Neuronal stem cell (in vitro differentiated cells): ENCODE data around the gene GON7.

ENCODE experiments used
- DNase-seq: peaks from one replicate; pipeline ENCODE4 v3.0.0-alpha.2; 2013; ENCODE audit warnings: low spot score
- H2AFZ ChIP-seq: one replicate; pipeline ENCODE4 v1.6.1; 2013; ENCODE audit warnings: mild to moderate bottlenecking, low read length, inconsistent platforms
- H2AK5ac ChIP-seq: 2 replicates; pipeline ENCODE4 v1.6.1; 2013; ENCODE audit warnings: low read depth, mild to moderate bottlenecking, inconsistent platforms, low read length, moderate library complexity, mixed read lengths
- H2BK120ac ChIP-seq: 2 replicates; pipeline ENCODE4 v1.6.1; 2013; ENCODE audit warnings: low read depth, mild to moderate bottlenecking, inconsistent platforms, low read length, moderate library complexity, mixed read lengths
- H2BK12ac ChIP-seq: one replicate; pipeline ENCODE4 v1.6.1; 2013; ENCODE audit warnings: low read length, inconsistent platforms
- H2BK15ac ChIP-seq: 2 replicates; pipeline ENCODE4 v1.6.1; 2013; ENCODE audit warnings: mild to moderate bottlenecking, low read length, inconsistent platforms, mixed read lengths
- H2BK5ac ChIP-seq: one replicate; pipeline ENCODE4 v1.6.1; 2013; ENCODE audit warnings: inconsistent platforms, mild to moderate bottlenecking, low read length, moderate library complexity
- H3K14ac ChIP-seq: one replicate; pipeline ENCODE4 v1.6.1; 2013; ENCODE audit warnings: low read length, inconsistent platforms
- H3K18ac ChIP-seq: 2 replicates; pipeline ENCODE4 v1.6.1; 2013; ENCODE audit warnings: low read length, inconsistent platforms
- H3K23ac ChIP-seq: 2 replicates; pipeline ENCODE4 v1.6.1; 2013; ENCODE audit warnings: low read depth, mild to moderate bottlenecking, mixed read lengths, low read length, inconsistent platforms; ENCODE audit not compliant: poor library complexity
- H3K27ac ChIP-seq: replicated peaks from 3 replicates; pipeline ENCODE4 v1.5.1; 2013; ENCODE audit warnings: low read length, inconsistent platforms
- H3K27me3 ChIP-seq, 3 experiments: 2 replicates each; pipeline ENCODE4 v1.6.1; 2013; ENCODE audit warnings: low read length in 3 of 3, mild to moderate bottlenecking in 2 of 3, inconsistent platforms in 1 of 3, low read depth in 1 of 3, mixed read lengths in 1 of 3, moderate library complexity in 1 of 3; ENCODE audit not compliant: control insufficient read depth in 3 of 3, insufficient read depth in 3 of 3
- H3K36me3 ChIP-seq, 2 donors: replicated peaks in 1 of 2; 2 replicates each; pipeline ENCODE4 v1.6.1; 2013; ENCODE audit warnings: low read length in 2 of 2; ENCODE audit not compliant: control insufficient read depth in 2 of 2, insufficient read depth in 2 of 2
- H3K4ac ChIP-seq: 2 replicates; pipeline ENCODE4 v1.6.1; 2013; ENCODE audit warnings: inconsistent platforms, mild to moderate bottlenecking, low read length, moderate library complexity
- H3K4me1 ChIP-seq, 2 donors: 1 replicate in 1 of 2; 2 replicates in 1 of 2; pipeline ENCODE4 v1.6.1; 2013; ENCODE audit warnings: low read length in 2 of 2, low read depth in 1 of 2; ENCODE audit not compliant: control insufficient read depth in 2 of 2, insufficient read depth in 1 of 2
- H3K4me2 ChIP-seq: one replicate; pipeline ENCODE4 v1.6.1; 2013; ENCODE audit warnings: mild to moderate bottlenecking, low read length, inconsistent platforms; ENCODE audit not compliant: insufficient read depth, poor library complexity, severe bottlenecking
- H3K4me3 ChIP-seq, 2 donors: 2 replicates each; pipeline ENCODE4 v1.5.1; 2013; ENCODE audit warnings: low read length in 2 of 2, mild to moderate bottlenecking in 2 of 2, inconsistent platforms in 1 of 2, moderate library complexity in 1 of 2
- H3K79me1 ChIP-seq: one replicate; pipeline ENCODE4 v1.6.1; 2013; ENCODE audit warnings: low read depth, mild to moderate bottlenecking, inconsistent platforms, low read length, moderate library complexity
- H3K9ac ChIP-seq: one replicate; pipeline ENCODE4 v1.6.1; 2013; ENCODE audit warnings: mild to moderate bottlenecking, low read depth, low read length, inconsistent platforms; ENCODE audit not compliant: poor library complexity
- H3K9me3 ChIP-seq, 2 donors: replicated peaks in 1 of 2; 2 replicates each; pipeline versions ENCODE3 to v1.6.1; 2013; ENCODE audit warnings: low read length in 2 of 2, mild to moderate bottlenecking in 2 of 2, inconsistent platforms in 1 of 2, low read depth in 1 of 2, mixed read lengths in 1 of 2, moderate library complexity in 1 of 2; ENCODE audit not compliant: control insufficient read depth in 2 of 2, insufficient read depth in 1 of 2
- H4K8ac ChIP-seq: one replicate; pipeline ENCODE4 v1.6.1; 2013; ENCODE audit warnings: low read depth, mild to moderate bottlenecking, inconsistent platforms, low read length, moderate library complexity
- H4K91ac ChIP-seq: one replicate; pipeline ENCODE4 v1.6.1; 2013; ENCODE audit warnings: low read length, low read depth, mild to moderate bottlenecking, inconsistent platforms; ENCODE audit not compliant: poor library complexity
- WGBS, 2 donors: extraction: QIAGEN DNeasy Blood & Tissue Kit; methylation state at CpG; one replicate each; pipeline ENCODE4 v1.1.7; 2013; ENCODE audit warnings: missing lambda C conversion rate in 2 of 2, mixed read lengths in 1 of 2; ENCODE audit not compliant: insufficient read length in 2 of 2, insufficient replicate concordance in 1 of 2; ENCODE audit errors: extremely low coverage in 2 of 2; 5-methylcytosine and 5-hydroxymethylcytosine counted together

Gene GON7

DNA sequence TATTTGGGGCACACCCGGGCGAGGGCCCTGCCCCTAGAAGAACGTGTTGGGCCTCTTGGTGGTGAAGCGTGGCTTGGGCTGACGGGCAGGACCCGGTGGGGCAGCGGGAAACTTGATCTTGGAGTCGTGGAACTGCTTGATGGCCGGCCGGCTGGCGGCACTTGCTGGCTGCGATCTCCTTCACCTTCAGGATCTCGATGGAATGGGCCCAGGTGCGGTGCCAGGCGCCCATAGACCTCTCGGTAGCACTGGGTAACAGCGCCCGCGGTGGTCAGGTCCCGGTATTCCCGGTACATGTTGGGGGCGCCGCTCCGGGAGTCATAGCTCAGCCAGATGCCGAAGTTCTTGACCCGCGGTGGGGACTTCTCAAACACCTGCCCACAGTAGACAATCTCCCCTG lies 16.7 kb upstream of the GON7 start:
- H3K79me1 ChIP-seq, result no peaks in the 10 kb centered on the region
- H3K4me2 ChIP-seq, result no peak overlapping the region
- no peak overlapping the region for H3K18ac ChIP-seq
- peaks cover 0 to 2% of the 10 kb centered on the region in 2 donors for H3K9me3 ChIP-seq
- no peak overlapping the region for H2BK15ac ChIP-seq
- no peak overlapping the region for H4K91ac ChIP-seq
- H3K4ac ChIP-seq, result no peak overlapping the region
- H2AFZ ChIP-seq, result no peak overlapping the region
- no peak overlapping the region for H2BK120ac ChIP-seq
- no peaks in the 10 kb centered on the region for H3K4me1 ChIP-seq
- DNase-seq, result no peak
- H3K9ac ChIP-seq, result no peak overlapping the region
- no peak overlapping the region for H3K14ac ChIP-seq
- H3K27ac ChIP-seq, result no peak overlapping the region
- H3K23ac ChIP-seq, result no peak overlapping the region
- H2BK5ac ChIP-seq, result no peak overlapping the region
- no CpG with 5 or more reads among the region's 27 CpGs for WGBS, 2 donors
- H3K36me3 ChIP-seq, result peaks cover 24 to 94% of the 10 kb centered on the region in 2 donors
- H2BK12ac ChIP-seq, result no peak overlapping the region
- H4K8ac ChIP-seq, result no peak overlapping the region
- no peak overlapping the region for H2AK5ac ChIP-seq
- no peak overlapping the region for H3K4me3 ChIP-seq
- H3K27me3 ChIP-seq, result no peaks in the 10 kb centered on the region

DNA sequence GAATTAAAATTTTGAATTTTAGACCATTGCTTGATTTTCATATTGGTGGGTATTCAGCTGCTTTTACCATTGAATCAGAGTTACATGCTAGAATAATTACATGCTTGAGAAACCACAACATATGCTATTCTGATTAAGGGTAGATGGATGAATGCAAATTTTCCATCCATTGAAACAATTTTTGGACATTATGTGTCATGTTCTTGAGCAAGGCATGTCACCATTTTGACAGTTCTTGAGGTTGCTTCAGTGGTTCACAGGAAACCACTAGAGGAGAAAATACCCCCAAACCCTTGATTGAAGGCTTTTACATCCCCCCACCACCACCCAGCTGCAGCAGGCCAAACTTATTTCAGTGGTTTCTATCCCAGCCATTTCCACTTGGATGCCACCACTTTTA lies 13.6 kb upstream of the GON7 start:
- peaks cover 18 to 96% of the 10 kb centered on the region in 2 donors for H3K36me3 ChIP-seq

DNA sequence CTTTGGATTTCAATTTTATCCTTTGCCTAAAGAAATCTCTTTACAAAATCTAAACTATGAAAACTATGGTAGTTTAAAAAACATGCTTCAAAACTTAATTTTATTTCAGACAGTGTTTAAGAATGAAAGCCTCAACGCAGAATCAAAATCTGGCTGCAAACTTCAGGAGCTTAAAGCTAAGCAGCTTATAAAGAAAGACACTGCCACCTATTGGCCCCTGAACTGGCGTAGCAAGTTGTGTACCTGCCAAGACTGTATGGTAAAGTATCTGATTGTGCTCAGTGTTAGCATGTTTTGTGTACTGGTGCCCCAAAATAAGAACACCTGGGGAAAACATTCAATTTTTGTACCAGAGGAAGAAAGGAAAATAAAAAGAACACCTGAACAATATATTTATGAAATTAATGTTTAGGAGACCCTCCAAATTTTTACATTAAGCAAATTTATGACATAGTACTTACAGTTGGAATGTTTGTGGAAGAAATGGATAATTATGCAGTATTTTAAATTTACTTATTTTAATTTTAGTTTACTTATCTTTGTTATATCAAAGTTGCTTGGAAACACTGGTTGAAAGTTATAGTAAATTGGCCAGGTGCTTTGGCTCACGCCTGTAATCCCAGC lies 12.3 kb upstream of the GON7 start:
- Histone ChIP-seq H3K4me1 (no peaks in the 10 kb centered on the region), H3K23ac (no peak overlapping the region), H2AK5ac (no peak overlapping the region), H3K18ac (no peak overlapping the region), H2BK120ac (no peak overlapping the region), H3K9me3 (no peaks in the 10 kb centered on the region), H3K79me1 (no peaks in the 10 kb centered on the region), H3K27me3 (no peaks in the 10 kb centered on the region), H2AFZ (no peak overlapping the region), H2BK12ac (no peak overlapping the region), H3K4me2 (no peak overlapping the region), H2BK5ac (no peak overlapping the region), H4K8ac (no peak overlapping the region), H2BK15ac (no peak overlapping the region), H3K14ac (no peak overlapping the region), H3K27ac (no peak overlapping the region), H3K36me3 (peaks cover 20 to 96% of the 10 kb centered on the region in 2 donors), H4K91ac (no peak overlapping the region), H3K4me3 (no peak overlapping the region), H3K9ac (no peak overlapping the region), H3K4ac (no peak overlapping the region)
- no CpG with 5 or more reads among the region's 3 CpGs for WGBS, 2 donors
- peak; percentile 5 for DNase-seq

More for the DNA sequence above, 13.6 kb upstream of the GON7 start:
- Histone ChIP-seq H4K8ac (no peak overlapping the region), H3K4me3 (no peak overlapping the region), H3K9me3 (no peaks in the 10 kb centered on the region), H3K23ac (no peak overlapping the region), H3K27ac (no peak overlapping the region), H2AFZ (no peak overlapping the region), H3K14ac (no peak overlapping the region), H3K27me3 (no peaks in the 10 kb centered on the region), H4K91ac (no peak overlapping the region), H2AK5ac (no peak overlapping the region), H3K9ac (no peak overlapping the region), H2BK5ac (no peak overlapping the region), H2BK12ac (no peak overlapping the region), H3K79me1 (no peaks in the 10 kb centered on the region), H3K4me1 (no peaks in the 10 kb centered on the region), H3K4ac (no peak overlapping the region), H3K18ac (no peak overlapping the region), H3K4me2 (no peak overlapping the region), H2BK15ac (no peak overlapping the region), H2BK120ac (no peak overlapping the region)
- no peak for DNase-seq

DNA sequence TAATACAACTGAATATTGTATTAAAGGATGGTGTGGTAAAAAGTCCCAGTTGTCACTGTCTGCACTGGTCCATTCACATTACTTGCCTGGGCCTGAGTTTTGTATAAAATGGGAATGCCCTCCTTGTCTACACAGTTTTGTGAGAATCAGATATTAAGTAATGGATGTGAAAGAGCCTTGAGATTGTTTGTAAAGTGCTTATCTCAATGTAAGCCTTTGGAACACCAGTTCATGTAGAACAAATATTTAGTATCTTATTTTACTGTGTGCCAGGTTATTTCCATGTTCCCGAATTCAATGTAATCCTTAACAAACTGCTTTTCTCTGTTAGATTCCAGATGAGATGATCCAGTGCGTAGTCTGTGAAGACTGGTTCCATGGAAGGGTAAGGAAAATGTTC lies 7.7 kb upstream of the GON7 start:
- Histone ChIP-seq H3K9me3 (no peaks in the 10 kb centered on the region), H3K4me1 (no peaks in the 10 kb centered on the region), H3K9ac (no peak overlapping the region), H2BK15ac (no peak overlapping the region), H2AFZ (no peak overlapping the region), H2BK120ac (no peak overlapping the region), H3K18ac (no peak overlapping the region), H2AK5ac (no peak overlapping the region), H3K27me3 (no peaks in the 10 kb centered on the region), H3K4ac (no peak overlapping the region), H3K4me3 (no peak overlapping the region), H3K14ac (no peak overlapping the region), H3K23ac (no peak overlapping the region), H3K27ac (no peak overlapping the region), H2BK5ac (no peak overlapping the region), H2BK12ac (no peak overlapping the region), H4K91ac (no peak overlapping the region), H3K79me1 (no peaks in the 10 kb centered on the region), H3K4me2 (no peak overlapping the region), H3K36me3 (peaks cover 11 to 92% of the 10 kb centered on the region in 2 donors), H4K8ac (no peak overlapping the region)
- WGBS, 2 donors, result no CpG with 5 or more reads among the region's 2 CpGs
- no peak for DNase-seq
